ENCODE results near the gene SRSF2. TPM values are rescaled to one million over a fixed set of nuclear protein-coding genes. Genes with fewer than 3 reads are reported as not detected.
"Not testable (repeated sequence)": the region's sequence is repeated elsewhere in the genome, so short reads cannot be mapped to it uniquely, and the experiment has no call there.

The SRSF2 gene
- total and polyA plus RNA-seq, 9 donors, result 126 to 245 (median 166) TPM

- intact Hi-C loops (cut with DNase I), result loop anchor here in 1 of 4 donors (10.0 kb wide), 1 partner anchor 1657 kb away; no protein-coding TSS in a partner anchor
- no peak for DNase-seq
- Histone ChIP-seq H3K4me1 (ENCODE audit: insufficient read depth) (no peaks in the 10 kb centered on the region), H3K27ac (no peak overlapping the region), H3K27me3 (no peaks in the 10 kb centered on the region), H3K4me3 (no peak overlapping the region), H3K36me3 (no peaks in the 10 kb centered on the region), H3K9me3 (no peaks in the 10 kb centered on the region)
- WGBS, 3 donors, result 84 to 87% (median 84%) methylated on average over 9 of the region's 9 CpGs
- TF ChIP-seq POLR2A (IDR thresholded peaks at IDR 0.05), result no peak
- no peak for TF ChIP-seq EP300 (IDR thresholded peaks at IDR 0.05)
- no peak for TF ChIP-seq CTCF (IDR thresholded peaks at IDR 0.05)
Observed at GRCh38 chr17:76747716-76748363, 10.7 kb upstream of the SRSF2 start.

- H3K9me3 ChIP-seq; H3K4me1 ChIP-seq (ENCODE audit: insufficient read depth); H3K27ac ChIP-seq; DNase-seq; H3K27me3 ChIP-seq; H3K4me3 ChIP-seq; H3K36me3 ChIP-seq: not testable (repeated sequence)
- 97 to 98% (median 97%) methylated on average over 6 of the region's 6 CpGs for WGBS, 3 donors
- intact Hi-C loops (cut with DNase I), result loop anchor here in 1 of 4 donors (10.0 kb wide), 1 partner anchor 1659 kb away; no protein-coding TSS in a partner anchor
Observed at GRCh38 chr17:76745785-76746184, 8.7 kb upstream of the SRSF2 start.

- Histone ChIP-seq H3K9me3 (no peaks in the 10 kb centered on the region), H3K27ac (no peak overlapping the region), H3K27me3 (no peaks in the 10 kb centered on the region), H3K36me3 (no peaks in the 10 kb centered on the region), H3K4me3 (no peak overlapping the region), H3K4me1 (ENCODE audit: insufficient read depth) (no peaks in the 10 kb centered on the region)
- intact Hi-C loops (cut with DNase I), result loop anchor here in 1 of 4 donors (10.0 kb wide), 1 partner anchor 1660 kb away; no protein-coding TSS in a partner anchor
- TF ChIP-seq POLR2A (IDR thresholded peaks at IDR 0.05) (no peak), CTCF (IDR thresholded peaks at IDR 0.05) (no peak), EP300 (IDR thresholded peaks at IDR 0.05) (no peak)
- WGBS, 3 donors, result 66 to 100% (median 96%) methylated on average over 2 of the region's 2 CpGs
- no peak for DNase-seq
Observed at GRCh38 chr17:76744747-76745146, 7.6 kb upstream of the SRSF2 start.

- Histone ChIP-seq H3K4me3 (no peak overlapping the region), H3K27ac (no peak overlapping the region), H3K27me3 (no peaks in the 10 kb centered on the region), H3K9me3 (no peaks in the 10 kb centered on the region), H3K4me1 (ENCODE audit: insufficient read depth) (no peaks in the 10 kb centered on the region), H3K36me3 (no peaks in the 10 kb centered on the region)
- TF ChIP-seq POLR2A (IDR thresholded peaks at IDR 0.05) (no peak), CTCF (IDR thresholded peaks at IDR 0.05) (no peak), EP300 (IDR thresholded peaks at IDR 0.05) (no peak)
- DNase-seq, result no peak
- intact Hi-C loops (cut with DNase I), result loop anchor here in 1 of 4 donors (10.0 kb wide), 1 partner anchor 1662 kb away; no protein-coding TSS in a partner anchor
Observed at GRCh38 chr17:76742958-76743357, 5.8 kb upstream of the SRSF2 start.
